HG03175 (cell line): ENCODE results near the gene OR51E1.

Source experiments
- ATAC-seq: cut with Tn5 transposase; IDR thresholded peaks from one replicate; pipeline ENCODE4 v1.9.1; 2021; ENCODE audit warnings: mild to moderate bottlenecking, moderate library complexity; ENCODE audit not compliant: unreplicated experiment

OR51E1 gene, protein sequence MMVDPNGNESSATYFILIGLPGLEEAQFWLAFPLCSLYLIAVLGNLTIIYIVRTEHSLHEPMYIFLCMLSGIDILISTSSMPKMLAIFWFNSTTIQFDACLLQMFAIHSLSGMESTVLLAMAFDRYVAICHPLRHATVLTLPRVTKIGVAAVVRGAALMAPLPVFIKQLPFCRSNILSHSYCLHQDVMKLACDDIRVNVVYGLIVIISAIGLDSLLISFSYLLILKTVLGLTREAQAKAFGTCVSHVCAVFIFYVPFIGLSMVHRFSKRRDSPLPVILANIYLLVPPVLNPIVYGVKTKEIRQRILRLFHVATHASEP

DNA sequence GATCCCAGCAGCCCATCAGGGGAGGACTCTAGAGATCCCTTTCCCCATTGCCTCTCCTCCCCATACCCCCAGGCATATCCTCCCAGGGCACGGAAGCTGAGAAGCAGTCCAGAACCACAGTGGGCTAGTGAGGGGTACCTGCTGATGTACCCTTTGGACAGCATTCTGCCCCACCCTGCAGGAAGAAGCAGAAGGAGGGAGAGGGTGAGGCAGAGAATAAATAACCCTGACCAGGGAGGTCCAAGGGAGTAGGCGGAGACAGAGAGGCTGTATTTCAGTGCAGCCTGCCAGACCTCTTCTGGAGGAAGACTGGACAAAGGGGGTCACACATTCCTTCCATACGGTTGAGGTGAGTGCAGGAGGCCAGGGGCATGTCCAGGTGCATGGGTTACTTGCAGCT is at the start of gene OR51E1:
Gene OR51E1 (plus strand): TSS at position 301 of the 400 bp plus-strand sequence. CDS start 8,545 bp downstream, outside the sequence.
- ATAC-seq, result no peak

DNA sequence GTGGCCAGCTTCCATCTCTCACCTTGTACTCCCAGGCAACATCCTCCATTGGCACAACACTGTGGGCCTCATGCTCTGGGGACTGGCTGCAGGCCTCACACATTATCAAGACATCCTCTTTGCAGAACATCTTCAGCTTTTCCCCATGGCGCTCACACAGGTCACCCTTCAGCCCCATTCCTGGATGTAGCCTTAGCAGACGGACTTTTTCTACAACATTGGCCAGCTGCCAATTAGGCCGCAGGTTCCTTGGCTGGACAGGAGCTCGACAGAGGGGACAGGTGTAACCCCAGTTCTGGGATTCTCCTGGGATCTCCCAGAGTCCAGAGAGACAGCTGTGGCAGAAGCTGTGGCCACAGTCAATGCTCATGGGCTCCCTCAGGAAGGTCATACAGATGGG is 38.7 kb upstream of the OR51E1 start:
- ATAC-seq, result no peak

DNA sequence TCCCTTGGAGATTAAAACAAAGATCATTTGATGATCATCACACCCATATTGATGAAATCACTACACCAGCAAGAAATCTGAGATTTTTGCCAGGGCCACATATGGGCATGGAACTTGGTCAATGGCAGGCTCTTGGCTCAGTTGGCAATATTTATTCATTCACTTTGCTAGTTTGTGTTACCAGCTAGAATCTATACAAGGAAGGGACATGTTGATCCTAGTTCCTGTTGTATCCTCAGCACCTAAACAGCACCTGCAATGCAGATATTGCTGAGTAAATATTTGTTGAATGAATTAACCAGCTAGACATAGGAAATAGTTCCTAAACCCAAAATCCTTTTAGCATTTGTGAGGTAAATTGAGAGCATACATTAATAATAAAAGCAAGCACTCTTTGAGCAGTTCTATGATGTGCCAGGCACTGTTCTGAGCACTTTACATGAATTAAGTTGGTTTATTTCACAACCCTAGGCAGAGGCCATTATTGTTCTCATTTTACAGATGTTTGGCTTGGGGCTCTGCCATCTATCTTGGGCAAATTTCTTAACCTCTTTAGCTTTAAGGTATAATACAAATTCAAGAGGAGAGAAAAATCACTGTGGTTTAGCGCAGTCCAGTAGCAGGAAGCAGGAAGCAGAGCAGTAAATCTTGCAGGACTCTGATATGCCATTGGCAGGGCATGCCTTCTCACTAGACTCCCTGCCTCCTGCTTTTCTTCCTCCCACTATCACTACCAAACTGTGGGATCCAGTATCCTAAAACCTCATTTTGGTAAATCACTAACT is 37.4 kb upstream of the OR51E1 start:
- ATAC-seq, result no peak

DNA sequence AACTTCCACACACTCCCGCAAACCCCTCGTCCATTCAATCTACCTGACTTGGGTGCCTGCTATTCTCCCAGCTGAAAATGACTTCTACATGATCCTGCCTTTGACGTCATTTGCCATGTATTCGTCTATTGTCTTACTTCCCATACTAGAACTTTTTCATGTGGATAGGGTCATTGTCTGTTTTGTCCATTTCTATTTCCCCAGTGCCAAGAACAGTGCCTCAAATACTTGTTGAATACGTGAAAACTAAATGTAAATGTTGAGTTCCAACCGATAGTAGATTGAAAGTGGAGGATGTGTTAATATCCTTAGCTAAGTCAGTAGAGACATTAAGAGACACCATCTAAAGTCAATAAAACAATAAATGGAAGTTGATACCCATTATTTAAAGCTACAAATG is 36.7 kb upstream of the OR51E1 start:
- no peak for ATAC-seq

DNA sequence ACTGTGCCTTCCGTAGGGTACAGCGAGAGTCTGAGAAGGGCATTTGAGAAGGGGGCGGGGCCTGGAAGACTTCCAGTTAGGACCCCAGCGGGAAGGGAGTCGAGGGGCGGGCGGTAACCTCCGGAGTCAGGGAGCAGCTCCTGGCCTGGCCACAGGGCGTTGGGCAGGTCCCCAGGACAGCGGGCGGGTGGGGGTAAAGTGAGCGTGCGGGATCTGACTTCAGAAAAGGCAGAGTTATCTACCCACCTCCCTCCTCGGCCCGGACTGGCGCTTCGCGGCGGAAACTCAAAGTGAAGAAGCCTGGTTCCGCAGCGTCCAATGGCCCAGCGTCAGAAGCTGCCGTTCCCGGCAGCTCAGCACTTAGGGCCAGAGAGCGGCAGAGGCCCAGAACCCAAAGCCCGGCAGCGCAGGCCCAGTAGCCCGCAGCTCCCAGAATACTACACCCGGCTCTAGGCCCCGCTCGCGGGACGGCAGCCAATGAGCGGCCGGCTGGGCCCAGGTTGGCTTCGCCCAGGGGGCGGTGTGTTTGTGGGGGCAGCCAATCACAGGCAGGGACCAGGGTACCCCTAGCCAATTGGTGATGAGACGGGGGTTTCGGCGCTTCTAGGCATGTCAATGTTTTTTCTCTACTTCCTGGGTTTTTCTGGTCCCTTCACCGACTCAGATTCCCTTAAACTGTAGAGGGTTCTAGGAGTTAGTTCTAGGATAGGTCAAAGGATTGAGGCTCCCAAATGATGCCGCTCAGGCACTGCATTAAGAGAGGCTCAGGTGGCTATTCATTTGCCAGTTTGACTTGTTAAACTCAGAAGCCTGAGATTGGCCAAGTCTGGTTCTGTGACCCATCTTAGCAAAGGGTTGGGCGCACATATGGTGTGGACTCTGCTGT is 35.8 kb upstream of the OR51E1 start, which contains the start of gene TRIM68:
Gene TRIM68 (minus strand): TSS at position 451 of the 886 bp plus-strand sequence. CDS start 2,727 bp downstream, outside the sequence.
- ATAC-seq, result peak; percentile 100

- ATAC-seq, result no peak
Observed at GRCh38 chr11:4610258-4610935, 33.4 kb upstream of the OR51E1 start.

DNA sequence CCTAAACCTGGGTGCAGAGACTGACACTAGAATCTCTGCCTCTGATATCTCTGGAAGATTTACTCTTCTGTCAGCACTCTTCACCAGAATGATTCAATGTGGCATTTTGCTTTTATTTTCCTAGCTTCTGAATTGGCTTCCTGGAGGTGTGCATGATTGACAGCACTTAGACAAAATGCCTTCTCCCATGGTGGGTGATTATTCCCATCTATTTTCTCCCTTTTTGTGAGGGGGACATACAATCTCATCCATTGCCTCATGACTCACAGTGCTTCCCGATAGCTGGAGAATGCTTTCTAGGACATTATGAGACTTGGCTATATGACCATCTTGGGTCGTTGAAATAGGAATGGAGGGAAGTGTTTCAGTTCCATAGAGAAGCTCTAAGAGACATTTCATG is 31.8 kb upstream of the OR51E1 start:
- no peak for ATAC-seq

DNA sequence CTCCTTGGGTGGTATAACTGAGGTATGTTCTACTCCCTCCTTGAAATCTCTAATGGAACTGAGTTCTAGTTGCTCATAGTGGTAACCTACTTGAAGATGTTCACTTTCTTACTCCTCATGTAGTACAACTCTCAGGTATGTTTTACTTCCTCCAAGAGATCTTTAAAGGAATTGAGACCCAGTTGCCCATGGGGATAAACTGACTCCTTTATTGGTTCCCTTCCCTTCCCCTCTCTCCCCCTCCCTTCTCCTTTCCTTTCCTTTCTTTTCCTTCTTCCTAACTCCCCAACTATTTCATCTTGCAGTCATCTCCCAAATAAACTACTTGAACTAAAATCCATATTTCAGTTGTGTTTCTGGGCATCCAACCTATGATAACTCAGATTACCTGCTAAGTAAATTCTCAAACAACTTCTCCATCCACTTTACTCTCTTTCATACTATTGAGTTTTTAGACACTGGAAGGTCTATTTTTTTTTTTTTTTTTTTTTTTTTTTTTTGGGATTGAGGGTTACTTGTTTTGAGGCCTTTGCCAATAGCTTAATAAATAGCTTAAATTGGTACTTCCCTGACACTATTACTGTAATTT is 27.8 kb upstream of the OR51E1 start:
- ATAC-seq, result no peak

DNA sequence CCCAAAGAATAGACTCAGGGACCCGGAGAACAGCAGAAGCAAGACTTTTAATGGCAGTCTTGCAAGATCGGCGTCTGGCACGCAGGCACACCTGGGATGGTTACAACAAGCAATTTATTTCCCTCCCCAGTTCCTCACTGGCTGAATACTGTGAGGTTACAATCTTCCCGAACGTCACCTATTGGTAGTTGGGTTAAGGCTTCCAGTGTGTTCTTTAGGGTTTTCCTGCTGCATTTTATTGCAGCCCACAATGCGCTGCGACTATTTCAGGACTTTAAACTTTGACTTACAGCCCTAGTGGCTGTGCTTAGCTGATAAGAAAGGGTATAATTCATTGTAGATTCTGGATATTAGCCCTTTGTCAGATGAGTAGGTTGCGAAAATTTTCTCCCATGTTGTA is 24.3 kb upstream of the OR51E1 start:
- ATAC-seq, result no peak

DNA sequence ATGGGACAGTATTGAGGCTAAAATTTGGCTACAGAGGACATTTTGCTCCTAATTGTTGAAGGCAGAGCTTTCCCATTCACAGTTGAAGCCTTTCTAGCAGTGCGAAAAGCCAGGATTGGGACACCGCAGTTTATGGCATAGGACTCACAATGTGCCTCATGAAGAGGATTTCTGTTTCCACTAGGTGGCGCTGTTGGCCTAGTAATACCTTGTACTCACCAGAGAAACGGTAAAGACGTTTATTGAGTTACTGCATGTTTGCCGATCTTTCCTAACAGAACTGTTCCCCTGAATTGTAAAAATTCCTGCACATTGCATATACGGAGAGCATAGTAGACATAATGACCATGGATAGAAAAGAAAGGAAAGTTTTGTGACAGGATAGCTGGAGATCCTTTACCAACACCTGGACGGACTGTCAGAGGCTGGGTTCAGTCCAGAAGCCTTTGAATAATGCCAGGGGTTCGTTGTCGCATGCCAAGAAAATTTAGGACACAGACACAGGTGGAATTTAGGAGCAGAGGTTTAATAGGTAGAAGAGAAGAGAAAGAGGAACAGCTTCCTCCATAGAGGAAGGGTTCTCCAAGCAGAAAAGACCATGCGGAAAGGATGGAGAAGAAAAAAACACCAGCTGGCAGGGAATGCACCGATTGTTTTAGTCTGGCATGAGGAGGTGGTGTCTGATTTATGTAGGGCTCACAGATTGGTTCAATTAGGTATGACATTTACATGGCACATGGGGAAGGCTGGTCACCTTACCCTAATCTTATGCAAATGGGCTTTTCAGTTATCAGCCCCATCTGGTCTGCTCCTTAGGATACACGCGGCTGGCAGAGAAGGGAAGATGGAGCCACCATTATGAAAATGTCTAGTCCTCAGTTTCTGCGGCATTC is 17.3 kb upstream of the OR51E1 start:
- no peak for ATAC-seq

DNA sequence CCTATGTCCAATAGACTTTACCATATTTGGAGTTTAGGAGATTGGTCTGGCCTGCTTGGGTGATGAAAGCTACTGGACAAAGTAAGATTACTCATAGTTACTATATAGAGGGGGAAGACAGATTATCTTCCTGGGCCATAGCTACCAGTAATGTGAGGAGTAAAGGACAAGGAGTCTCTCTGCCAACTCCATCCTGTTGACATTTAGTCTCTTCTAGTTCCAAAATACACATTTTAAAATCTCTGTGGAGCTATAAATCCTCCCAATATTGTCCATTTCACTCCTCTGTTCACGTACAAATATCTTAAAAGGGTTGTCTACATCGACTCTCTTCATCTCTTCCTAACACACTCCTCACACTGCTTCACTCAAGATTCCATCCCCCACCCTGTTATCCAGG is 7.6 kb upstream of the OR51E1 start:
- ATAC-seq, result no peak

GRCh38 chr11:4636962-4637661 is 6.7 kb upstream of the OR51E1 start, which contains the start of gene OR51D1:
OR51D1 (plus strand) TSS chr11:4637477; CDS start chr11:4639791, 2,314 bp downstream.
- peak; percentile 97 for ATAC-seq

- ATAC-seq, result no peak
Observed at GRCh38 chr11:4637662-4638047, 6.1 kb upstream of the OR51E1 start.

GRCh38 chr11:4639931-4640330 is 3.9 kb upstream of the OR51E1 start:
- ATAC-seq, result no peak

- no peak for ATAC-seq
Observed at GRCh38 chr11:4641501-4641900, 2.3 kb upstream of the OR51E1 start.

DNA sequence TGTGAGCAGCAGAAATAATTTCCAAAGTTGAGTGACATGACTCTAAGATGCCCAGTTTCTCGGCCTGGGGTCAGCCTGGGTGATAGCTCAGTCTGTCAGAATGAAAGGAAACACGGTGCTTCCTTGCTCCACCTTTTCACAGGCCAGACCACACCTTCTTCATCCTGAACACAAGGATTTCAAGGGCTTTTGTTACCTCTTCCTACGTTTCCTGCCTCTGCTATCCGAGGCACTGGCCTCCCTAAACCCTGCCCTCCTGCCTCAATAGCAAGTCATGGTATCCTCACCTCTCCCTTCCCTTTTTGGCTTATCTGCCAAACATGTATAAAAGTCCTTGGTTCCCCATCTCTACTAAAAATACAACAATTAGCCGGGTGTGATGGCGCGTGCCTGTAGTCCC is 1.7 kb upstream of the OR51E1 start:
- ATAC-seq, result no peak

GRCh38 chr11:4643076-4643475 is 706 bp upstream of the OR51E1 start:
- ATAC-seq, result no peak

- no peak for ATAC-seq
Observed at GRCh38 chr11:4644233-4644632, 451 bp downstream of the OR51E1 start.

DNA sequence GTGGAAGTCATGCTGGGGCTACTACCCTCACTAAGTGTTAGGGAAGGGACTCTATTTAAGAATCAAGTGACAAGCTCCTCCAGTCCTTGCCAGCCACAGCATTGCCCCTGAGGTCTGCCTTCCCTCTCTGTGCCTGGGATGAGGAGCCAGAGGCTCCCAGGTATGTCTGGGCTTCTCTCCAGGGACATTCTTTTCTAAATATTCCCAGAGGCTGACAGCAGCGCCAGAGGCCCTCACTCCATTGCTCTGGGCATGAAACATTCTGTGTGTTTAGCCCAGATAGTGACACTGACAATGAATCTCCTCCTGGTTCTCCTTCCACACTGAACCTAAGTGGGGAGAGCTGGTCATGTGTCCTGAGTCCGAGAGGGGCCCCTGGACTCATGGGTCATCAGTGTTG is 2.2 kb downstream of the OR51E1 start:
- no peak for ATAC-seq
